ENCODE results near the gene SLC12A3. TPM values are rescaled to one million over a fixed set of nuclear protein-coding genes. Genes with fewer than 3 reads are reported as not detected.
A peak's percentile ranks its signal among the peaks of the same experiment; 100 is the strongest.

The SLC12A3 gene
- not detected in 2 replicates for total RNA-seq

GRCh38 chr16:56864960-56865359, at the start of gene SLC12A3:
TSS of gene SLC12A3 (plus strand) at chr16:56865207. CDS start at chr16:56865236, 29 bp downstream.
- no peak for DNase-seq (ENCODE audit: low read depth)
- no peak within 1 kb of the TSS for H3K4me3 ChIP-seq (ENCODE audit: low read depth, low read length)
- no peak for TF ChIP-seq CTCF (conservative IDR thresholded peaks at IDR 0.05; ENCODE audit: low read depth, low read length)

GRCh38 chr16:56815721-56816120, 49.3 kb upstream of the SLC12A3 start:
- no peak overlapping the region for H3K4me3 ChIP-seq (ENCODE audit: low read depth, low read length)
- DNase-seq (ENCODE audit: low read depth): no peak
- no peak for TF ChIP-seq CTCF (conservative IDR thresholded peaks at IDR 0.05; ENCODE audit: low read depth, low read length)

GRCh38 chr16:56817056-56817455, 48.0 kb upstream of the SLC12A3 start:
- H3K4me3 ChIP-seq (ENCODE audit: low read depth, low read length): no peak overlapping the region
- TF ChIP-seq CTCF (conservative IDR thresholded peaks at IDR 0.05; ENCODE audit: low read depth, low read length): no peak
- no peak for DNase-seq (ENCODE audit: low read depth)

GRCh38 chr16:56817938-56818337, 47.1 kb upstream of the SLC12A3 start:
- TF ChIP-seq CTCF (conservative IDR thresholded peaks at IDR 0.05; ENCODE audit: low read depth, low read length): no peak
- DNase-seq (ENCODE audit: low read depth): no peak
- no peak overlapping the region for H3K4me3 ChIP-seq (ENCODE audit: low read depth, low read length)

- no peak overlapping the region for H3K4me3 ChIP-seq (ENCODE audit: low read depth, low read length)
- DNase-seq (ENCODE audit: low read depth): no peak
- no peak for TF ChIP-seq CTCF (conservative IDR thresholded peaks at IDR 0.05; ENCODE audit: low read depth, low read length)
These were observed 41.8 kb upstream of the SLC12A3 start for GRCh38 chr16:56823081-56823733.

GRCh38 chr16:56824331-56824730, 40.7 kb upstream of the SLC12A3 start:
- H3K4me3 ChIP-seq (ENCODE audit: low read depth, low read length): no peak overlapping the region
- no peak for DNase-seq (ENCODE audit: low read depth)

More at GRCh38 chr16:56824331-56824730, 40.7 kb upstream of the SLC12A3 start:
- TF ChIP-seq CTCF (conservative IDR thresholded peaks at IDR 0.05; ENCODE audit: low read depth, low read length): peak; percentile 52

Data from epithelial cell of proximal tubule (primary cell).